ENCODE data around the gene SGF29. TPM values are rescaled to one million over a fixed set of nuclear protein-coding genes. Genes with fewer than 3 reads are reported as not detected.
"Not testable (repeated sequence)": the region's sequence is repeated elsewhere in the genome, so short reads cannot be mapped to it uniquely, and the experiment has no call there.

The SGF29 gene
- total and polyA plus RNA-seq, 9 of the 15 experiments (the other 6 are each of a cell fraction or from before 2014, with no cell fraction given), result 2.6 to 36.1 (median 21.2) TPM

- WGBS (ENCODE audit: insufficient coverage, low coverage, missing lambda C conversion rate), result 75% methylated on average over 6 of the region's 7 CpGs
- intact Hi-C loops (cut with micrococcal nuclease), result loop anchor here (10.0 kb wide), 1 partner anchor 252 kb away; no protein-coding TSS in a partner anchor
Measured at GRCh38 chr16:28527100-28527785, 26.5 kb upstream of the SGF29 start.

GRCh38 chr16:28527985-28528384 lies 25.7 kb upstream of the SGF29 start:
- H3K4me2 ChIP-seq (ENCODE audit: insufficient read depth, low read length), result no peak overlapping the region
- H3K9me1 ChIP-seq (ENCODE audit: control insufficient read depth, insufficient read depth, low read length), result no peaks in the 10 kb centered on the region
- H3K9me3 ChIP-seq (replicated peaks; ENCODE audit: control insufficient read depth, insufficient read depth, low read depth, low read length), result no peaks in the 10 kb centered on the region
- H3K36me3 ChIP-seq (ENCODE audit: control insufficient read depth, insufficient read depth, low read length), result no peaks in the 10 kb centered on the region
- H2AFZ ChIP-seq (ENCODE audit: low read depth, low read length), result no peak overlapping the region
- no peaks in the 10 kb centered on the region for H3K79me2 ChIP-seq (ENCODE audit: control insufficient read depth, insufficient read depth, low read length)
- ChIA-PET CTCF (ENCODE audit: low intra/inter-chr PET ratio) (no interaction called here), POLR2A (no interaction called here)
- H3K4me1 ChIP-seq (replicated peaks in 1 of 2; ENCODE audit: control insufficient read depth in 2 of 2, insufficient read depth in 2 of 2, low read length in 2 of 2), result peaks cover 5 to 16% of the 10 kb centered on the region in 2 experiments; a peak in 3 of 5 replicates
- in situ Hi-C loops (cut with MboI) (loop anchor here (25.0 kb wide), 2 partner anchors 184 to 959 kb away; partner anchors contain the start of gene EIF3C), intact Hi-C loops (cut with micrococcal nuclease) (loop anchor here (10.0 kb wide), 1 partner anchor 253 kb away; no protein-coding TSS in a partner anchor)
- WGBS (ENCODE audit: insufficient coverage, low coverage, missing lambda C conversion rate), result 60% methylated on average over 5 of the region's 5 CpGs
- ATAC-seq, result no peak
- H4K20me1 ChIP-seq (replicated peaks; ENCODE audit: control insufficient read depth, insufficient read depth, low read length), result no peaks in the 10 kb centered on the region
- no peaks in the 10 kb centered on the region for H3K27me3 ChIP-seq (ENCODE audit: control insufficient read depth in 2 of 2, insufficient read depth in 2 of 2, low read length in 2 of 2)
- H3K9ac ChIP-seq (ENCODE audit: insufficient read depth in 1 of 2, low read depth in 2 of 2, low read length in 2 of 2), result no peak overlapping the region
- no peak for FAIRE-seq
- H3K4me3 ChIP-seq, result no peak overlapping the region
- no TSS peak for BruUV-seq (replicated peaks)
- H3K27ac ChIP-seq (ENCODE audit: extremely low read depth, low read depth, low read length), result no peak overlapping the region
- DNase-seq (ENCODE audit: extremely low read depth in 1 of 4, low spot score in 3 of 4), result no peak
- TF ChIP-seq E2F6 (IDR thresholded peaks at IDR 0.05; ENCODE audit: borderline replicate concordance in 1 of 2, extremely low read depth in 1 of 2, insufficient read depth in 1 of 2, insufficient read length in 1 of 2, low read depth in 1 of 2, low read length in 1 of 2, poor library complexity in 1 of 2, severe bottlenecking in 1 of 2), result no peak
- no peak for TF ChIP-seq YY1 (IDR thresholded peaks at IDR 0.05; ENCODE audit: borderline replicate concordance in 1 of 3, control insufficient read depth in 1 of 3, extremely low read depth in 1 of 3, insufficient read depth in 3 of 3, insufficient read length in 1 of 3, insufficient replicate concordance in 2 of 3, low read depth in 1 of 3, low read length in 2 of 3)
- TF ChIP-seq RBM15 (IDR thresholded peaks at IDR 0.05; ENCODE audit: insufficient read depth, low read length), result no peak
- no peak for TF ChIP-seq MEF2A (IDR thresholded peaks at IDR 0.05; ENCODE audit: control insufficient read depth, low read depth, low read length)
- TF ChIP-seq ZNF75A (CRISPR knock-in tag; IDR thresholded peaks at IDR 0.05), result no peak
- no peak for TF ChIP-seq FOXJ3 (CRISPR knock-in tag; IDR thresholded peaks at IDR 0.05)
- no peak for TF ChIP-seq MED1 (CRISPR knock-in tag; IDR thresholded peaks at IDR 0.05; ENCODE audit: borderline replicate concordance)
- no peak for TF ChIP-seq ZNF282 (CRISPR knock-in tag; IDR thresholded peaks at IDR 0.05)
- no peak for TF ChIP-seq RNF2 (IDR thresholded peaks at IDR 0.05)
- TF ChIP-seq ZNF766 (CRISPR knock-in tag; conservative IDR thresholded peaks at IDR 0.05), result no peak
- TF ChIP-seq SNAPC5 (CRISPR knock-in tag; IDR thresholded peaks at IDR 0.05), result no peak
- no peak for TF ChIP-seq HDGF (IDR thresholded peaks at IDR 0.05)
- TF ChIP-seq PML (IDR thresholded peaks at IDR 0.05; ENCODE audit: low read length), result no peak

More at GRCh38 chr16:28527100-28527785, 26.5 kb upstream of the SGF29 start:
- H3K9ac ChIP-seq (ENCODE audit: insufficient read depth in 1 of 2, low read depth in 2 of 2, low read length in 2 of 2); DNase-seq (ENCODE audit: extremely low read depth in 1 of 4, low spot score in 3 of 4); H3K4me2 ChIP-seq (ENCODE audit: insufficient read depth, low read length); H3K9me1 ChIP-seq (ENCODE audit: control insufficient read depth, insufficient read depth, low read length); CTCF ChIA-PET (ENCODE audit: low intra/inter-chr PET ratio); H3K9me3 ChIP-seq (replicated peaks; ENCODE audit: control insufficient read depth, insufficient read depth, low read depth, low read length); H3K27me3 ChIP-seq (ENCODE audit: control insufficient read depth in 2 of 2, insufficient read depth in 2 of 2, low read length in 2 of 2); POLR2A ChIA-PET; H3K27ac ChIP-seq (ENCODE audit: extremely low read depth, low read depth, low read length); H3K4me3 ChIP-seq; H3K79me2 ChIP-seq (ENCODE audit: control insufficient read depth, insufficient read depth, low read length); ATAC-seq; FAIRE-seq; BruUV-seq (replicated peaks); H4K20me1 ChIP-seq (replicated peaks; ENCODE audit: control insufficient read depth, insufficient read depth, low read length); H3K36me3 ChIP-seq (ENCODE audit: control insufficient read depth, insufficient read depth, low read length): not testable (repeated sequence)
- in situ Hi-C loops (cut with MboI), result loop anchor here (25.0 kb wide), 2 partner anchors 185 to 960 kb away; partner anchors contain the start of gene EIF3C
- Histone ChIP-seq H3K4me1 (replicated peaks in 1 of 2; ENCODE audit: control insufficient read depth in 2 of 2, insufficient read depth in 2 of 2, low read length in 2 of 2) (peaks cover 2 to 14% of the 10 kb centered on the region in 2 experiments; a peak in 3 of 5 replicates), H2AFZ (ENCODE audit: low read depth, low read length) (peak overlapping the region; percentile 4; the same call in 1 of the 2 replicates)
